Ascending aorta (tissue), 2 donors: ENCODE results near the gene COMMD10. TPM values are rescaled to one million over a fixed set of nuclear protein-coding genes. Genes with fewer than 3 reads are reported as not detected.

Source experiments
- DNase-seq, 2 donors: peaks; one replicate each; pipeline ENCODE4 v3.0.0-alpha.2; 2019; ENCODE audit warnings: low spot score in 2 of 2
- H3K27ac ChIP-seq, 2 donors: fragments of 200-600 bp; sonication (generic); one replicate each; pipeline ENCODE4 v1.5.1; 2016 to 2017; ENCODE audit warnings: mild to moderate bottlenecking in 1 of 2
- H3K27me3 ChIP-seq: fragments of 200-600 bp; sonication (generic); one replicate; pipeline ENCODE4 v1.5.1; 2017
- H3K36me3 ChIP-seq, 2 donors: fragments of 200-600 bp; sonication (generic); one replicate each; pipeline ENCODE4 v1.5.1; 2016
- H3K4me1 ChIP-seq, 2 donors: fragments of 200-600 bp; sonication (generic); one replicate each; pipeline ENCODE4 v1.5.1; 2016 to 2017; ENCODE audit warnings: mild to moderate bottlenecking in 1 of 2
- H3K4me3 ChIP-seq, 2 donors: fragments of 200-600 bp; sonication (generic); one replicate each; pipeline ENCODE4 v1.5.1; 2016 to 2017; ENCODE audit warnings: mild to moderate bottlenecking in 1 of 2
- H3K9me3 ChIP-seq, 2 donors: fragments of 200-600 bp; sonication (generic); one replicate each; pipeline ENCODE4 v1.5.1; 2016
- intact Hi-C: fragments of 100-400 bp; cut with DNase I; formaldehyde crosslinking; loops from one replicate; pipeline ENCODE4 v1.15.1; 2023
- total RNA-seq: library from RNA; depleted of rRNA; stranded (reverse); fragments of >200 nt; gene quantifications from one replicate; pipeline ENCODE4 v1.1.0, GENCODE V29; 2016
- TF ChIP-seq, protein P1 (sequence below), 3 experiments: fragments of 200-600 bp in 2 of 3; fragments of 450-650 bp in 1 of 3; sonication (generic) in 2 of 3; IDR thresholded peaks; one replicate each; pipeline ENCODE4 v1.5.1; 2016 to 2019; ENCODE audit warnings: antibody characterized with exemption in 3 of 3, mild to moderate bottlenecking in 1 of 3, moderate library complexity in 1 of 3

Gene COMMD10
- total RNA-seq, 1 donor from 2014 or later, result 25.0 TPM

DNA sequence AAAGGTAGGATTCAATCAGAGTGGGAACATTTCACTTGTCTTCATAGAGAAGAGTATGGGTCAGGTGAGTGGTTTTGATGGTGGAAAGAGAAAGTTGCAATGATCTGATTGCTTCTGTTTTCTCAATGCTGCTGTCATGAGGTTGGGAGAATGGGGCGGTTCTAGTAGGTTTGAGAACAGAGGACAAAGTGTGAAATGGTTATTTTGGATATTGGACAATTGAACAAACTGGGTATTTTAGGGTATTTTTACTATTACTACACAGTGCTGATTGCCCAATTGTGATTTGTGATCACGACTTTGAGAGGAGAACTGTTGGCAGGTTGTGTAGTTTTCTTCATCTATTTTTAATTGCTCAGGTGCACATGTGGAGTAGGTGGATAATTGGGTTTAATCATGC, 60.2 kb downstream of the COMMD10 start:
- H3K9me3 ChIP-seq, result no peaks in the 10 kb centered on the region
- no peaks in the 10 kb centered on the region for H3K27me3 ChIP-seq
- no peaks in the 10 kb centered on the region for H3K4me1 ChIP-seq
- H3K36me3 ChIP-seq, result no peaks in the 10 kb centered on the region
- TF ChIP-seq, protein P1, sequence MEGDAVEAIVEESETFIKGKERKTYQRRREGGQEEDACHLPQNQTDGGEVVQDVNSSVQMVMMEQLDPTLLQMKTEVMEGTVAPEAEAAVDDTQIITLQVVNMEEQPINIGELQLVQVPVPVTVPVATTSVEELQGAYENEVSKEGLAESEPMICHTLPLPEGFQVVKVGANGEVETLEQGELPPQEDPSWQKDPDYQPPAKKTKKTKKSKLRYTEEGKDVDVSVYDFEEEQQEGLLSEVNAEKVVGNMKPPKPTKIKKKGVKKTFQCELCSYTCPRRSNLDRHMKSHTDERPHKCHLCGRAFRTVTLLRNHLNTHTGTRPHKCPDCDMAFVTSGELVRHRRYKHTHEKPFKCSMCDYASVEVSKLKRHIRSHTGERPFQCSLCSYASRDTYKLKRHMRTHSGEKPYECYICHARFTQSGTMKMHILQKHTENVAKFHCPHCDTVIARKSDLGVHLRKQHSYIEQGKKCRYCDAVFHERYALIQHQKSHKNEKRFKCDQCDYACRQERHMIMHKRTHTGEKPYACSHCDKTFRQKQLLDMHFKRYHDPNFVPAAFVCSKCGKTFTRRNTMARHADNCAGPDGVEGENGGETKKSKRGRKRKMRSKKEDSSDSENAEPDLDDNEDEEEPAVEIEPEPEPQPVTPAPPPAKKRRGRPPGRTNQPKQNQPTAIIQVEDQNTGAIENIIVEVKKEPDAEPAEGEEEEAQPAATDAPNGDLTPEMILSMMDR (IDR thresholded peaks at IDR 0.05), result no peak
- DNase-seq, result no peak
- intact Hi-C loops, result no loop called here
- no peak overlapping the region for H3K4me3 ChIP-seq
- no peak overlapping the region for H3K27ac ChIP-seq

DNA sequence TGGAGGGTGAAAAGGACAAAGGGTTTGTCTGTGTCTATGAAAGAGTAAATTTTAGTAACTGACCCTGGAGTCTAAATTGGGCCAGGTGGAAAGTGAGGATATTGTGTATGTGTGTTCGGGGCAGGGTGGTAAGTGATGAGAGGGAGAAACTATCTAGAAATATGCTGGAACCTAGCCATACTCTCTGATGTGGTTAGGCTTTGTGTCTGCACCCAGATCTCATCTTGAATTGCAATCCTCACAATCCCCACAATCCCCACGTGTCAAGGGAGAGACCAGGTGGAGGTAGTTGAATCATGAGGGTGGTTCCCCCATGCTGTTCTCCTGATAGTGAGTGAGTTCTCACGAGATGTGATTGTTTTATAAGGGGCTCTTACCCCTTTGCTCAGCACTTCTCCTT, 60.6 kb downstream of the COMMD10 start:
- intact Hi-C loops, result no loop called here
- H3K9me3 ChIP-seq, result no peaks in the 10 kb centered on the region
- TF ChIP-seq, protein P1 (IDR thresholded peaks at IDR 0.05), result no peak
- no peaks in the 10 kb centered on the region for H3K36me3 ChIP-seq
- H3K4me1 ChIP-seq, result no peaks in the 10 kb centered on the region
- H3K4me3 ChIP-seq, result no peak overlapping the region
- H3K27me3 ChIP-seq, result no peaks in the 10 kb centered on the region
- H3K27ac ChIP-seq, result no peak overlapping the region
- DNase-seq, result no peak

DNA sequence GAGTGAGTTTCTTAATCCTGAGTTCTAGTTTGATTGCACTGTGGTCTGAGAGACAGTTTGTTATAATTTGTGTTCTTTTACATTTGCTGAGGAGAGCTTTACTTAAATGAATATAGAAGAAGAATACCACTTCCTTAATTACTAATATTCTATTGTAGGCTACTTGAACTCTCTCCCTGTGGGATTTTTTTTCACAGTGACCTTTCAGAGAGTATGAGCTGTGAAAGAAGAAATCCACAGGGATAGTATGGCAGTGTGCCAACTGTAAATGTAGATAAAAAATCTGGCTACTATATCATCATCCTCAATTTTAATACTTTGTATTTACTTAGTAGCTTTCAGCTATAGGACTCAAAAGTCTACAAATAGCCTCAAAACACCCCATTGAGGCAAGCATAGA, 67.3 kb downstream of the COMMD10 start:
- H3K27ac ChIP-seq, result no peak overlapping the region
- intact Hi-C loops, result no loop called here
- TF ChIP-seq, protein P1 (IDR thresholded peaks at IDR 0.05), result no peak

DNA sequence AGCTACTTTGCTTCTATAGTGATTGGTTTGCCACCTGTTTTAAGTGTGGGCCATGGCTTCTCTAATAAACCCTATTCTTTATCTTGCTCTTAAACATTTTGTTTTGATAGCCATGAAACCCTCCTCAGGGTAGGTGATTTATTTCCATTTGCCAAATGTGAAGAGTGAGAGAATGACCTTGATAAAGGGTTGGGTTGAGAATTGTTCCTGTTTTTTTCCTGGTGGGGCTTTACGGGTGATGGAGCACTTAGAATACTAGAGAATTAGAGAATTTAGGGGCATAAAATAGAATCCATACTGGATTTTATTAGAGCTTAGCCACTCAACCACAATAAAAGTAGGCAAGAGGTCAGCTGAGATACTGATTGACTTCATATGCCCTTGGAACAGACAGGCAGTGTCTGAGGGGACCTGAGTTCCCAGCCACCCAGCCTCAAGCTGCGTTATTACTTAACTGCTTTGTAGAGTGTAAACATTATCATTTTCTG, 68.9 kb downstream of the COMMD10 start:
- TF ChIP-seq, protein P1 (IDR thresholded peaks at IDR 0.05), result no peak
- intact Hi-C loops, result no loop called here
- Histone ChIP-seq H3K27me3 (no peaks in the 10 kb centered on the region), H3K9me3 (no peaks in the 10 kb centered on the region), H3K36me3 (no peaks in the 10 kb centered on the region), H3K4me1 (no peaks in the 10 kb centered on the region), H3K4me3 (no peak overlapping the region), H3K27ac (no peak overlapping the region)
- DNase-seq, result no peak

More for the DNA sequence above, 67.3 kb downstream of the COMMD10 start:
- H3K36me3 ChIP-seq, result no peaks in the 10 kb centered on the region
- no peaks in the 10 kb centered on the region for H3K27me3 ChIP-seq
- no peak for DNase-seq
- no peaks in the 10 kb centered on the region for H3K9me3 ChIP-seq
- no peaks in the 10 kb centered on the region for H3K4me1 ChIP-seq
- H3K4me3 ChIP-seq, result no peak overlapping the region

DNA sequence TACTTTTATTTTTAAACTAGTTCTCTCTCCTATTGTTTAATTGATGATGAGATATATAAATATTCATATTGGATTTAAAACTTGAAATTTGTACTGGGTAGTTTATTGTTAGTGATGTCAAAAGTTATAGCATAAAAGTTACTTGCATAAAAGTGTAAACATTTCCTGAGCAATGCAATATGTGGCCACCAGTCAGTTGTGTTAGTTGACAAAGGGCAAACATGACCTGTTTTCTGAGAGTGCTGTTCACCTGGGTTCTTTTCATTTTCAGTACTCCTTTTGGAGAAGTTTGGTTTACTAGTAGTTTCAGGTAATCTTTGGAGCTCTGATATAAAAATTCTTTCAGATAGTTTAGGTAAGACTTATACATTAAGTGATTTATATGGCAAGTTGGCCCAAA, 69.4 kb downstream of the COMMD10 start:
- H3K36me3 ChIP-seq, result no peaks in the 10 kb centered on the region
- no peak overlapping the region for H3K4me3 ChIP-seq
- no peaks in the 10 kb centered on the region for H3K9me3 ChIP-seq
- H3K27me3 ChIP-seq, result no peaks in the 10 kb centered on the region
- H3K27ac ChIP-seq, result no peak overlapping the region
- TF ChIP-seq, protein P1 (IDR thresholded peaks at IDR 0.05), result no peak
- intact Hi-C loops, result no loop called here
- no peaks in the 10 kb centered on the region for H3K4me1 ChIP-seq
- DNase-seq, result no peak

DNA sequence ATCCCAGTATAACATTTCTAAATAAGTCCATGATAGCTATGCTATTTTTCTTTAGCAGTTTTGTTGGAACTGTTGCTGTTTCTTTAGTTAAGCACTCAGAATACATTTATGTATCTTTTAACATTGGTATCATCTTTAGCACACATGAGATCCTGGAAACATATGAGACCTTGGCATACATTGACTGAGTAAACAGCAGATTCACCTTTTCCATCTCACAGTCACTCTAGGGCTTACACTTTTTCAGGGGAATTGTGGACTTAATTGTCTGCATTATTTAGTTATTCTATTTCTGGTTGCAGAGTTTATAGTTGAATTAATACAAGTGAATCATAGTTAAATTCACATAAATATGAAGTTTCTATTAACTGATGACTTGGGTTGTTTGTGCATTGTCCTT, 70.1 kb downstream of the COMMD10 start:
- TF ChIP-seq, protein P1 (IDR thresholded peaks at IDR 0.05), result no peak
- Histone ChIP-seq H3K4me3 (no peak overlapping the region), H3K9me3 (no peaks in the 10 kb centered on the region), H3K36me3 (no peaks in the 10 kb centered on the region), H3K27me3 (no peaks in the 10 kb centered on the region), H3K27ac (no peak overlapping the region), H3K4me1 (no peaks in the 10 kb centered on the region)
- DNase-seq, result no peak
- intact Hi-C loops, result no loop called here
